Fibroblast of lung (primary cell): ENCODE measurements around the gene MICAL2.

Source experiments
- EZH2 ChIP-seq: IDR thresholded peaks from 2 replicates; pipeline ENCODE4 v1.5.1; 2012; ENCODE audit warnings: low read length, control low read depth, mild to moderate bottlenecking; ENCODE audit errors: missing control alignments
- TF ChIP-seq, protein P1 (sequence below), 2 donors: IDR thresholded peaks in 1 of 2; conservative IDR thresholded peaks in 1 of 2; 1 replicate in 1 of 2; 2 replicates in 1 of 2; pipeline ENCODE4 v1.5.1; 2011 to 2012; ENCODE audit warnings: low read length in 2 of 2, control low read depth in 1 of 2, inconsistent platforms in 1 of 2, low read depth in 1 of 2, mild to moderate bottlenecking in 1 of 2

DNA sequence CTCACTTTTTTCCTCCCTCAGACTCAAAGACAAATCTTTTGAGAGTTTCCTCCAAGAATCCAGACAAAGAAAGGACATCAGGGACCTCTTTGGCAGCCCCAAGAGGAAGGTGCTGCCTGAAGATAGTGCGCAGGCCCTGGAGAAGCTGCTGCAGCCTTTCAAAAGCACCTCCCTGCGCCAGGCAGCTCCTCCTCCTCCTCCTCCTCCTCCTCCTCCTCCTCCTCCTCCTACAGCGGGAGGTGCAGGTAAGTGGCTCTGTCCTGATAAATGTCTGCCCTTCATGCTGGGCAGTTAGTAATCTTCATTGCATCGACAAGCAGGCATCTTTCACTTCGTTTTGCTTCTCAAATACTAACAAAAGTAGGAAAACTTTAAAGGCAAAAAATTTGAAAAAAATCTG is 184.2 kb downstream of the MICAL2 start:
- TF ChIP-seq, protein P1, sequence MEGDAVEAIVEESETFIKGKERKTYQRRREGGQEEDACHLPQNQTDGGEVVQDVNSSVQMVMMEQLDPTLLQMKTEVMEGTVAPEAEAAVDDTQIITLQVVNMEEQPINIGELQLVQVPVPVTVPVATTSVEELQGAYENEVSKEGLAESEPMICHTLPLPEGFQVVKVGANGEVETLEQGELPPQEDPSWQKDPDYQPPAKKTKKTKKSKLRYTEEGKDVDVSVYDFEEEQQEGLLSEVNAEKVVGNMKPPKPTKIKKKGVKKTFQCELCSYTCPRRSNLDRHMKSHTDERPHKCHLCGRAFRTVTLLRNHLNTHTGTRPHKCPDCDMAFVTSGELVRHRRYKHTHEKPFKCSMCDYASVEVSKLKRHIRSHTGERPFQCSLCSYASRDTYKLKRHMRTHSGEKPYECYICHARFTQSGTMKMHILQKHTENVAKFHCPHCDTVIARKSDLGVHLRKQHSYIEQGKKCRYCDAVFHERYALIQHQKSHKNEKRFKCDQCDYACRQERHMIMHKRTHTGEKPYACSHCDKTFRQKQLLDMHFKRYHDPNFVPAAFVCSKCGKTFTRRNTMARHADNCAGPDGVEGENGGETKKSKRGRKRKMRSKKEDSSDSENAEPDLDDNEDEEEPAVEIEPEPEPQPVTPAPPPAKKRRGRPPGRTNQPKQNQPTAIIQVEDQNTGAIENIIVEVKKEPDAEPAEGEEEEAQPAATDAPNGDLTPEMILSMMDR (conservative IDR thresholded peaks at IDR 0.05 in 1 of 2, IDR thresholded peaks at IDR 0.05 in 1 of 2; ENCODE audit: low read depth in 1 of 2, low read length in 2 of 2) = no peak
- TF ChIP-seq EZH2 = no peak
